Activated effector memory CD4-positive, alpha-beta T cell treated with anti-CD3 and anti-CD28 coated beads, Interleukin-2, amount 50 U/mL, for 16 hours (primary cell): ENCODE results near the gene PAWR.
"Not testable (repeated sequence)": the region's sequence is repeated elsewhere in the genome, so short reads cannot be mapped to it uniquely, and the experiment has no call there.

ENCODE experiments used
- DNase-seq: peaks from one replicate; pipeline ENCODE4 v3.0.0-alpha.2; 2020

The PAWR gene

GRCh38 chr12:79547044-79547734 lies 143.6 kb downstream of the PAWR start:
- no peak for DNase-seq

- DNase-seq, result no peak
These were observed 144.2 kb downstream of the PAWR start for GRCh38 chr12:79546466-79547043.

- not testable (repeated sequence) for DNase-seq
These were observed 146.3 kb downstream of the PAWR start for GRCh38 chr12:79544439-79544838.

GRCh38 chr12:79537675-79538074 lies 153.1 kb downstream of the PAWR start:
- DNase-seq, result no peak

GRCh38 chr12:79535751-79536150 lies 155.0 kb downstream of the PAWR start:
- DNase-seq, result no peak
